Naive thymus-derived CD8-positive, alpha-beta T cell (primary cell): ENCODE results near the gene EBF4. TPM values are rescaled to one million over a fixed set of nuclear protein-coding genes. Genes with fewer than 3 reads are reported as not detected.
A peak's percentile ranks its signal among the peaks of the same experiment; 100 is the strongest.
"Not testable (repeated sequence)": the region's sequence is repeated elsewhere in the genome, so short reads cannot be mapped to it uniquely, and the experiment has no call there.

Source experiments
- ATAC-seq, 2 donors: fragments of 150-1000 bp; cut with Tn5 transposase in 1 of 2; sonication (Bioruptor Pico), chemical (Tn5 transposase) in 1 of 2; 1 replicate in 1 of 2; 2 replicates in 1 of 2; pipeline ENCODE4 v1.10.0; 2021; ENCODE audit warnings: mild to moderate bottlenecking in 2 of 2, moderate library complexity in 2 of 2
- POLR2A ChIA-PET: fragments of 350-600 bp; sonication (Branson Sonifier 250); formaldehyde crosslinking; loops from one replicate; lab custom pipeline; 2021; ENCODE audit warnings: antibody characterized with exemption; lab: Charles Lee
- DNase-seq, 10 donors: peaks; one replicate each; pipeline versions ENCODE4 v3.0.0 to v3.0.0-alpha.2; 2020 to 2022
- H3K27ac Mint-ChIP-seq, 10 donors: one replicate each; pipeline ENCODE4 v1.8.0; 2020 to 2022; ENCODE audit warnings: mild to moderate bottlenecking in 10 of 10, mixed read lengths in 10 of 10, moderate library complexity in 4 of 10, inconsistent platforms in 1 of 10
- H3K27me3 Mint-ChIP-seq, 5 donors: one replicate each; pipeline ENCODE4 v1.8.0; 2021 to 2022; ENCODE audit warnings: mixed read lengths in 5 of 5
- H3K36me3 Mint-ChIP-seq, 3 donors: one replicate each; pipeline ENCODE4 v1.8.0; 2020 to 2022; ENCODE audit warnings: mixed read lengths in 3 of 3, mild to moderate bottlenecking in 2 of 3, inconsistent platforms in 1 of 3
- H3K4me1 Mint-ChIP-seq, 4 donors: one replicate each; pipeline ENCODE4 v1.8.0; 2021 to 2022; ENCODE audit warnings: mixed read lengths in 4 of 4
- H3K4me3 Mint-ChIP-seq, 10 donors: one replicate each; pipeline ENCODE4 v1.8.0; 2020 to 2022; ENCODE audit warnings: mild to moderate bottlenecking in 10 of 10, mixed read lengths in 10 of 10, moderate library complexity in 6 of 10, inconsistent platforms in 1 of 10
- H3K9me3 Mint-ChIP-seq, 9 donors: one replicate each; pipeline ENCODE4 v1.8.0; 2020 to 2022; ENCODE audit warnings: mixed read lengths in 9 of 9, mild to moderate bottlenecking in 3 of 9, inconsistent platforms in 1 of 9, moderate library complexity in 1 of 9
- polyA plus RNA-seq, 3 donors: library from polyadenylated mRNA; unstranded; fragments of 300-500 nt; fragmentation: Illumina TruSeq; gene quantifications; one replicate each; pipeline ENCODE4 v1.2.3, GENCODE V29; 2021
- total RNA-seq, 8 experiments: library from RNA in 2 of 8; stranded (reverse) in 2 of 8; gene quantifications; one replicate each; pipeline ENCODE4 v1.2.3 and lab custom pipeline; 2021 to 2026

The EBF4 gene
- total and polyA plus RNA-seq, 5 experiments from 2014 or later: 0.37 to 14.9 (median 2.2) TPM

GRCh38 chr20:2768632-2769015 lies 76.0 kb downstream of the EBF4 start:
- H3K9me3 Mint-ChIP-seq: no peaks in the 10 kb centered on the region
- POLR2A ChIA-PET: no interaction called here
- no peak for ATAC-seq
- peaks cover 0 to 6% (median 3%) of the 10 kb centered on the region in 4 donors for H3K4me1 Mint-ChIP-seq
- peaks cover 4 to 25% (median 12%) of the 10 kb centered on the region in 5 donors for H3K27me3 Mint-ChIP-seq
- no peaks in the 10 kb centered on the region for H3K36me3 Mint-ChIP-seq
- peak overlapping the region in 1 of 10 donors; percentile 60 for H3K27ac Mint-ChIP-seq
- no peak for DNase-seq
- H3K4me3 Mint-ChIP-seq: no peak overlapping the region

DNA sequence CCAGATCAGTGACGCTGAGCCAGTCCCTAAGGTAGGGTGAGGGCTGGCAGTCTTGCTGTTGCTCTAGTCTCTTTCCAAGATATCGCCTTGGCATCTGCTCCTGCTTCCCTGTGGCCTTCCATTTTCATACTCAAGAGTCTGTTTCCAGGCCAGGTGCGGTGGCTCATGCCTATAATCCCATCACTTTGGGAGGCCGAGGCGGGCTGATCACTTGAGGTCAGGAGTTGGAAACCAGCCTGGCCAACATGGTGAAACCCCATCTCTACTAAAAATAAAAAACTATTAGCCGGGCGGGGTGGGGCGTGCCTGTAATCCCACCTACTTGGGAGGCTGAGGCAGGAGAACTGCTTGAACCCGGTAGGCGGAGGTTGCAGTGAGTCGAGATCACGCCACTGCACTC lies 77.5 kb downstream of the EBF4 start:
- POLR2A ChIA-PET, H3K4me3 Mint-ChIP-seq, ATAC-seq, H3K4me1 Mint-ChIP-seq, H3K27ac Mint-ChIP-seq, H3K36me3 Mint-ChIP-seq, DNase-seq, H3K9me3 Mint-ChIP-seq: not testable (repeated sequence)
- peaks cover 4 to 25% (median 12%) of the 10 kb centered on the region in 5 donors for H3K27me3 Mint-ChIP-seq

- H3K27me3 Mint-ChIP-seq: peaks cover 3 to 25% (median 12%) of the 10 kb centered on the region in 5 donors
- no peaks in the 10 kb centered on the region for H3K36me3 Mint-ChIP-seq
- H3K9me3 Mint-ChIP-seq: peaks cover 0 to 3% (median 0%) of the 10 kb centered on the region in 9 donors
- H3K4me1 Mint-ChIP-seq: peaks cover 0 to 6% (median 3%) of the 10 kb centered on the region in 4 donors
- no peak for ATAC-seq
- POLR2A ChIA-PET: no interaction called here
- DNase-seq: no peak
- H3K4me3 Mint-ChIP-seq: peak overlapping the region in 1 of 10 donors; percentile 18
- H3K27ac Mint-ChIP-seq: peak overlapping the region in 2 of 10 donors; percentile 44 to 50
Measured at GRCh38 chr20:2771631-2772080, 79.1 kb downstream of the EBF4 start.

GRCh38 chr20:2773812-2774211 lies 81.2 kb downstream of the EBF4 start:
- ATAC-seq: no peak
- H3K36me3 Mint-ChIP-seq: no peaks in the 10 kb centered on the region
- H3K9me3 Mint-ChIP-seq: peaks cover 0 to 6% (median 0%) of the 10 kb centered on the region in 9 donors
- H3K27ac Mint-ChIP-seq: no peak overlapping the region
- H3K4me1 Mint-ChIP-seq: peaks cover 0 to 6% (median 3%) of the 10 kb centered on the region in 4 donors
- DNase-seq: no peak
- peaks cover 3 to 18% (median 8%) of the 10 kb centered on the region in 5 donors for H3K27me3 Mint-ChIP-seq
- POLR2A ChIA-PET: interaction anchor here (1.0 kb wide), 1 partner anchor 67 kb away, joined by 5 read pairs; the partner anchor contains the start of genes PCED1A and VPS16
- no peak overlapping the region for H3K4me3 Mint-ChIP-seq

- H3K9me3 Mint-ChIP-seq: peaks cover 0 to 6% (median 0%) of the 10 kb centered on the region in 9 donors
- ATAC-seq: no peak
- POLR2A ChIA-PET: no interaction called here
- H3K36me3 Mint-ChIP-seq: no peaks in the 10 kb centered on the region
- peaks cover 0 to 6% (median 3%) of the 10 kb centered on the region in 4 donors for H3K4me1 Mint-ChIP-seq
- DNase-seq: no peak
- peaks cover 2 to 17% (median 7%) of the 10 kb centered on the region in 5 donors for H3K27me3 Mint-ChIP-seq
- no peak overlapping the region for H3K4me3 Mint-ChIP-seq
- H3K27ac Mint-ChIP-seq: no peak overlapping the region
Measured at GRCh38 chr20:2775139-2775538, 82.6 kb downstream of the EBF4 start.

GRCh38 chr20:2778602-2779321 lies 86.2 kb downstream of the EBF4 start:
- DNase-seq: no peak
- Mint-ChIP-seq H3K27ac (no peak overlapping the region), H3K4me1 (no peaks in the 10 kb centered on the region), H3K9me3 (peaks cover 0 to 6% (median 0%) of the 10 kb centered on the region in 9 donors), H3K36me3 (no peaks in the 10 kb centered on the region), H3K27me3 (peaks cover 0 to 19% (median 9%) of the 10 kb centered on the region in 5 donors), H3K4me3 (no peak overlapping the region)
- ATAC-seq: no peak
- POLR2A ChIA-PET: no interaction called here

GRCh38 chr20:2780948-2781347 lies 88.4 kb downstream of the EBF4 start:
- H3K4me3 Mint-ChIP-seq: no peak overlapping the region
- ATAC-seq (no peak), DNase-seq (no peak)
- POLR2A ChIA-PET: no interaction called here
- H3K36me3 Mint-ChIP-seq: no peaks in the 10 kb centered on the region
- H3K9me3 Mint-ChIP-seq: peaks cover 0 to 6% (median 0%) of the 10 kb centered on the region in 9 donors
- H3K27me3 Mint-ChIP-seq: peaks cover 0 to 19% (median 9%) of the 10 kb centered on the region in 5 donors
- no peak overlapping the region for H3K27ac Mint-ChIP-seq
- no peaks in the 10 kb centered on the region for H3K4me1 Mint-ChIP-seq

- ATAC-seq (no peak), DNase-seq (no peak)
- H3K36me3 Mint-ChIP-seq: no peaks in the 10 kb centered on the region
- no peak overlapping the region for H3K4me3 Mint-ChIP-seq
- POLR2A ChIA-PET: no interaction called here
- H3K9me3 Mint-ChIP-seq: peaks cover 0 to 5% (median 0%) of the 10 kb centered on the region in 9 donors
- H3K27ac Mint-ChIP-seq: no peak overlapping the region
- no peaks in the 10 kb centered on the region for H3K4me1 Mint-ChIP-seq
- peaks cover 0 to 13% (median 7%) of the 10 kb centered on the region in 5 donors for H3K27me3 Mint-ChIP-seq
Measured at GRCh38 chr20:2783908-2784566, 91.5 kb downstream of the EBF4 start.

GRCh38 chr20:2793471-2793870 lies 100.9 kb downstream of the EBF4 start:
- H3K36me3 Mint-ChIP-seq: no peaks in the 10 kb centered on the region
- peaks cover 6 to 44% (median 20%) of the 10 kb centered on the region in 5 donors for H3K27me3 Mint-ChIP-seq
- ATAC-seq (no peak), DNase-seq (no peak)
- H3K4me1 Mint-ChIP-seq: peaks cover 0 to 4% (median 1%) of the 10 kb centered on the region in 4 donors
- H3K27ac Mint-ChIP-seq: peak overlapping the region in 1 of 10 donors; percentile 66
- no peaks in the 10 kb centered on the region for H3K9me3 Mint-ChIP-seq
- no peak overlapping the region for H3K4me3 Mint-ChIP-seq
- POLR2A ChIA-PET: no interaction called here

- ATAC-seq (no peak), DNase-seq (no peak)
- Mint-ChIP-seq H3K36me3 (no peaks in the 10 kb centered on the region), H3K4me1 (peaks cover 6 to 8% (median 7%) of the 10 kb centered on the region in 4 donors), H3K9me3 (no peaks in the 10 kb centered on the region), H3K4me3 (no peak overlapping the region), H3K27me3 (peaks cover 13 to 46% (median 27%) of the 10 kb centered on the region in 5 donors), H3K27ac (no peak overlapping the region)
- POLR2A ChIA-PET: no interaction called here
Measured at GRCh38 chr20:2794202-2794748, 101.7 kb downstream of the EBF4 start.

DNA sequence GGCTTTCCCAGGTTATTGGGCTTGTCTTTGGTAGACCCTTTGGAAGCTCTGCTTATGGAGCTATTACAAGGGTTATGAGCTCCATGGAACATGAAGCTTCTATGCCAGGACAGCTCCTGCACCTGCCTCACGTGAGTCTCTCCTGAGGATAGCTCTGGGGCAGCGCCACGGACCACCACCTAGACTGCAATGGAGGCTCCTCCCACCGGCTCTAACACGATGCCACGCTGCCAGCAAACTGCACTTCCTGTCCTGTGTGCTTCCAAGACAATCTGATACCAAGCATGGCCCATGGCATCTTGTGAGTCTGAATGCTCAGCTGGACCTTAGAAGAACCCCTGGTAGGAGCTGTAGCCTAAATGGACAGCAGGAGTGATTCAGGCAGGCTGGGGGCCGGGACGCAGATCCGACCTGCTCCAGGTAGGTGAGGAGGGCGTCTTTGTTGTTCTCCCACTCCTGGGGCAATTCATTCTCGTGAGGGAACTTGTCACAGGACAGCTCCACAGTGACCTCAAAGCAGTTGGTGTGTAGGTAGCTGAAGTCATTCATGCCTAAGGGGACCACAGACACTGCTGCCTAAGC lies 102.4 kb downstream of the EBF4 start:
- POLR2A ChIA-PET: no interaction called here
- Mint-ChIP-seq H3K27me3 (peaks cover 18 to 51% (median 34%) of the 10 kb centered on the region in 5 donors), H3K9me3 (no peaks in the 10 kb centered on the region), H3K36me3 (peaks cover 0 to 5% (median 0%) of the 10 kb centered on the region in 3 donors), H3K4me1 (peaks cover 13 to 15% (median 13%) of the 10 kb centered on the region in 4 donors), H3K4me3 (no peak overlapping the region), H3K27ac (no peak overlapping the region)
- no peak for DNase-seq
- ATAC-seq: no peak

DNA sequence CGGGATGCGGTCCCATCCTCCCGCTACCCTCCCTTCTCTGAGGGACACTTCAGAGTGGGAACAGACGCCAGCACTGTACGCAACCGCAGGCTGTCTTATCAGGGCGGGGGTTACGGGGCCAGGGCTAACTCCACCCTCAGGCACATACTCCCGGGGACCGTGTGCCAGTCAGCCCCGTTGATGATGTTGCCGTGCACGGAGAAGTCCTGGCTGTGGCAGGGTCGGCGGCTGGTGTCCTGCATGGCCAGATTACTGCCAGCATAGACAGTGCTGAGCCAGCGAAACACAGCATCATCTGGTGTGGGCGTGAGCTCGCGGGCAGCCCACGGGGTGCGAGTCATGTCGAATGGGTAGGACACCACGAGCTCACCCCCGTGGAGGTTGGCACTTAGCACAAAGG lies 102.9 kb downstream of the EBF4 start:
- Mint-ChIP-seq H3K4me3 (no peak overlapping the region), H3K27ac (no peak overlapping the region), H3K27me3 (peaks cover 18 to 54% (median 36%) of the 10 kb centered on the region in 5 donors), H3K4me1 (peaks cover 15 to 18% (median 17%) of the 10 kb centered on the region in 4 donors), H3K36me3 (peaks cover 0 to 6% (median 0%) of the 10 kb centered on the region in 3 donors), H3K9me3 (no peaks in the 10 kb centered on the region)
- ATAC-seq: no peak
- no peak for DNase-seq
- POLR2A ChIA-PET: no interaction called here
